NB4 (cell line): Measurements from ENCODE around the gene C1QTNF8.

Source experiments
- DNase-seq: peaks from one replicate; pipeline ENCODE4 v3.0.0; 2010; ENCODE audit warnings: low read depth
- H3K4me3 ChIP-seq: one replicate; pipeline ENCODE4 v1.5.1; 2011; ENCODE audit warnings: mild to moderate bottlenecking, low read depth, low read length, moderate library complexity
- CTCF ChIP-seq: IDR thresholded peaks from one replicate; pipeline ENCODE4 v1.5.1; 2012; ENCODE audit warnings: low read depth, low read length
- MAX ChIP-seq: IDR thresholded peaks from 2 replicates; pipeline ENCODE4 v1.6.1; 2011; ENCODE audit warnings: low read depth, low read length
- MYC ChIP-seq: IDR thresholded peaks from 2 replicates; pipeline ENCODE4 v1.6.1; 2011; ENCODE audit warnings: low read depth, low read length
- POLR2A ChIP-seq: IDR thresholded peaks from 2 replicates; pipeline ENCODE4 v1.6.1; 2011; ENCODE audit warnings: mild to moderate bottlenecking; ENCODE audit not compliant: insufficient read length; ENCODE audit errors: extremely low read depth

The C1QTNF8 gene

GRCh38 chr16:1071561-1072225, 24.4 kb downstream of the C1QTNF8 start:
- TF ChIP-seq CTCF (no peak), POLR2A (no peak), MAX (no peak), MYC (no peak)
- H3K4me3 ChIP-seq: no peak overlapping the region

GRCh38 chr16:1070864-1071408, 25.1 kb downstream of the C1QTNF8 start:
- no peak overlapping the region for H3K4me3 ChIP-seq
- no peak for TF ChIP-seq POLR2A
- no peak for DNase-seq

More at GRCh38 chr16:1071561-1072225, 24.4 kb downstream of the C1QTNF8 start:
- DNase-seq: no peak

GRCh38 chr16:1070084-1070863, 25.8 kb downstream of the C1QTNF8 start:
- TF ChIP-seq MYC (no peak), POLR2A (no peak), MAX (no peak), CTCF (no peak)
- no peak overlapping the region for H3K4me3 ChIP-seq
- DNase-seq: no peak

- no peak overlapping the region for H3K4me3 ChIP-seq
- DNase-seq: no peak
- no peak for TF ChIP-seq MAX
- no peak for TF ChIP-seq CTCF
- no peak for TF ChIP-seq MYC
- no peak for TF ChIP-seq POLR2A
These were observed 26.9 kb downstream of the C1QTNF8 start for GRCh38 chr16:1069154-1069553.

- TF ChIP-seq POLR2A: no peak
- no peak for TF ChIP-seq CTCF
- TF ChIP-seq MAX: no peak
- TF ChIP-seq MYC: no peak
These were observed 27.6 kb downstream of the C1QTNF8 start for GRCh38 chr16:1068451-1068850.

GRCh38 chr16:1067629-1068028, 28.4 kb downstream of the C1QTNF8 start:
- TF ChIP-seq POLR2A (no peak), MAX (no peak), CTCF (no peak), MYC (no peak)
- no peak for DNase-seq
- H3K4me3 ChIP-seq: no peak overlapping the region

More at GRCh38 chr16:1068451-1068850, 27.6 kb downstream of the C1QTNF8 start:
- DNase-seq: no peak
- no peak overlapping the region for H3K4me3 ChIP-seq
